Activated T-helper 9 cell treated with anti-CD3 and anti-CD28 coated beads, Interleukin-2, amount 50 U/mL, for 16 hours (primary cell): ENCODE data around the gene TEX261.
"Not testable (repeated sequence)": the region's sequence is repeated elsewhere in the genome, so short reads cannot be mapped to it uniquely, and the experiment has no call there.

Experiments used
- DNase-seq: peaks from one replicate; pipeline ENCODE4 v3.0.0-alpha.2; 2020; ENCODE audit warnings: low read depth

The TEX261 gene

DNA sequence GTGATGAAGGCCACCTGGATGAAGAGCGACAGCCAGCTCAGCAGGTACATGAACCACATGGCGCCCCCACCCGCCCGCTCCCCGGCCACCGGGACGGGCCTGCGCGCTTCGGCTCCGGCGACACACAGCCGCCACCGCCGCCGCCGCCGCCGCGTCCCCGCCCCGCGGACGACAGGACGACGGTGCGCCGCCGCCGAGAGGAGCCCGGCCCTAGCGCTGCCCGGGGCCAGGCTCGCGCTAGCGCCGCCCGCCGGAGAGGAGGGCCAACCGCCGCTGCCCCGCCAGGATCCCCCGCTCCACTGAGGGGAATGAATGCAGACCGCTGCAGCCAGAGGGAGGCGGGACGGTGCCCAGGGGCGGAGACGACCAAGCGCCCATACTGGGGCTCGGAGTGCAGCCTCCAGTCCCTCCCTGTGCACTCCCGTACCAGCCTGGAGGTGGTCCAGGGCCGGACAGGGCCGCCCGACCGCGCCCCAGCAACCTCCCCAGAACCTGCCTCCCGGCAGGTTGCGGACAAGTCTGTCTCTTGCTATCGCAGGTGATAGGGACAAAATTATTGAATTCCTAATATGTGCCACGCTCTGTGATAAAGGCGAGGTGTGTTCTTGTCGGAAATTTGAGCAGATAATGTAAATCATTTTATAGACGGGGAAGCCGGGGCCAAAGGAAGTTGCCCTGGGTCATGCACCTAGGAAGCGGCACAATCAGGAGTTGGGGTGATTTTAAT lies at the start of gene TEX261:
TSS of gene TEX261 (minus strand) at position 175 of the 727 bp plus-strand sequence. CDS start at position 59, 116 bp downstream.
- peak; percentile 88 for DNase-seq

DNA sequence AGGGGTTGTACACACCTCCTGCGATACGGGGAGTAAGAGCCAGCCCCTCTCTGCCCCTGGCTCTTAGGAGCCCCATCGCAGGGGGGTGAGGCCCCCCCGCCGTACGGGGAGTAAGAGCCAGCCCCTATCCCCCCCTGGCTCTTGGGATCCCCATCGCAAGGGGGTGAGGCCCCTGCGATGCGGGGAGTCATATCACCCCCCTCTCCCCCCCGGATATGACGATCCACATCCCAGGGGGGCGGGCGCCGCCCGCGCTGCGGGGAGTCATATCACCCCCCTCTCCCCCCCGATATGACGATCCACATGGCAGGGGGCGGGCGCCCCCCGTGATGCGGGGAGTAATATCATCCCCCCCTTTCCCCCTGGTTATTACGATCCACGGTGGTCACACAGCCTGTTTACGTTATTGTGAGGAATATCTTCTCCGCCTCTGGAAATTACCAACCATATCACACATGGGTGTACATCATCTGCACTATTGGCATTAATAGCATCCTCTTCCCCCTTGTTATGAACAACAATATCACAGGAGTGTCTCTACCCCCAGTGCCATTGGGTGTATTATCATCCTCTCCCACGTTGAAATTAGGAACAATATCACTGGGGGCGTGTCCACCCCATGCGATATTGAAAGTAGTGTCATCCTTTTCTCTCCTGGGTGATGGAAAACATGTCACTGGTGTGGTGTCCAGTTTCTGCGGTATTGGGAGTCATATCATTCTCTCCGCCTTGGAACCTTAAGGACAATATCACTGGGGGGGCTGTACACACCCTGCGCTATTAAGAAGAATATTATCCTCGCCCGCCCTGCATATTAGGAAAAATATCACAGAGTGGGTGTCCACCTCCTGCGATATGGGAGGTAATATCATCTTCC lies 49.1 kb upstream of the TEX261 start:
- DNase-seq, result no peak

DNA sequence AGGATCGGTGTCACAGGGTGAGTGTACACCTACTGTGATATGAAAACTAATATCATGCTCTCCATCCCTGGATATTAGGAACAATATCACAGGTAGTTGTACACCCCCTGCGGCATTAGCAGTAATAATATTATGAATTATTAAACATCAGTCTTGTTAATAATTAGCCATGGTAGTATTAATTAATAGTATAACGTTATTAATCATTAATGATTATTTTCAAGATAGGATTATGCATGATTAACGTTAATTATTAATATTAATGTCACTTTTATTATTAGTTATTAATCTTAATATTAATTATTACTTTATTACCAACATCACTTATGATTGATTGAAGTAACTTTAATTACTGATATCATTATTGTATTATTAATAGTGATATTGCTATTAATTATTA lies 47.6 kb upstream of the TEX261 start:
- no peak for DNase-seq

DNA sequence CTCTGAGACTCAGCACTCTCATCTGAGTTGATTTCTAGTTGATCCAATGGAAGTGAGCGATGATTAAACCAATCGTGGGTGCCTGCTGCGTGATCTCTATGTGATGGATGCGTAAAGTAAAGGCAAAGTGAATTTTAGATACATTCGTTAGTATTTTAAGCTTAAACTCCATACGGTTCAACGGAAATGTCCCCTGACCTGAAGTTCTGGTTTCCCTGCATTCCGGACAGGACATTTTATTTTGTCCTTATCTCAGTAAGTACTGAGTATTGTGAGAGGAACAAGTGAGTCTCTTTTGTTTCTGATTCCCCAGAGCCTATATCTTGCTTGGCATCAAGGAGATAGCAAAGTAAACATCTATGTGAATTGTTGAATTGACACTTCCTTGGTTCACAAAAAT lies 41.6 kb upstream of the TEX261 start:
- DNase-seq, result not testable (repeated sequence)

DNA sequence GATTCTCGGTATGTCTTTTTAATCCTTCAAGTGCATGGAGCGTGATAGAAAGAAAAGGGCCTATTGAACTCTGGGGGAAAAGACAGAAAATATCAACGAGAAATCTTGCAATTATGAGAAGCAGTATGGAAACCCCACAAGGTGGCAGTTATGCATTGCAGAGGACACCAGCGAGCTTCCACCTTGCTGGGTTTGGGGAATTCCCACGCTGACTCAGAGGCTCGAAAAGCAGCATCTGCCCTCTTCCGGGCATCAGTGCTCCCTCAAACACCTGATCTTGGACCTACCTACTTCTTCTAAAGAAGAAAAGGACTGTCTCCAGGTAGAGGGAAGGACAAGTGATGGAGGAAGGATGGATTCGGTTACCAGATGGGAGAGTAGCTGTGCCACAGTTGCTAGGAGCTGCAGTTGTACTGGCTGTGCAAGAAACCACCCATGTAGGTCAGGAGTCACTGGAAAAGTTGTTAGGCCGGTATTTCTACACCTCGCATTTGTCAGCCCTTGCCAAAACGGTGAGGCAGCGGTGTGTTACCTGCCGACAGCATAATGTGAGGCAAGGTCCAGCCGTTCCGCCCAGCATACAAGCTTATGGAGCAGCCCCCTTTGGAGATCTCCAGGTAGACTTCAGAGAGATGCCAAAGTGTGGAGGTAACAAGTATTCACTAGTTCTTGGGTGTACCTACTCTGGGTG lies 29.0 kb upstream of the TEX261 start:
- DNase-seq, result peak; percentile 61

DNA sequence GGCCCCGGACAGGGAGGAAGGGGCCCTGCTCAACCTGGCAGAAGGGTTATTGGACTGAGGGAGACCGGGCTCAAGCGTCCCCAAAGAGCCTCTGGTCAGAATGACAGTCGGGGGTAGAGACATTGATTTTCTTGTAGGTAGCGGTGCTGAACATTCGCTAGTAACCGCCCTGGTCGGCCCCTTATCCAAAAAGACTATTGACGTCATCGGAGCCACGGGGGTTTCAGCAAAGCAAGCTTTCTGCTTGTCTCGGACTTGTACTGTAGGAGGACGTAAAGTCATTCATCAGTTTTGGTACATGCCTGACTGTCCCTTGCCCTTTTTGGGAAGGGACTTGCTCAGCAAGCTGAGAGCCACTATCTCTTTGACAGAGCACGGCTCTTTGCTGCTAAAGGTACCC lies 26.7 kb upstream of the TEX261 start:
- not testable (repeated sequence) for DNase-seq

DNA sequence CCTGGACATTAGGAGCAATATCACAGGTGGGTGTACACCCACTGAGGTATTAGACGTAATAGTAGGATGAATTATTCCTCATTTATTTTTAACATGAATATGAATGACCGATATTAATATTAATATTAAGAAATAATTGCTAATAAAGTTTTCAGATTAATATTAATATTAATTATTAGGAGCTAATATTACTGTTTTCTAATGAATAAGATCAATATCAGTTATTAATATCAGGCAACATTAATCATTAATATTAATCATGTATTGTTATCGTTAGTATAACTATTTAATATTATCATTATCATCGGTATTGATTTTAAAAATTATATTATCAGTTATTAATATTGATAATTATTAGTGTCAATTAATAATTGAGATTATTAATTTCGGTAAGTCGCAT lies 25.3 kb upstream of the TEX261 start:
- DNase-seq, result not testable (repeated sequence)

DNA sequence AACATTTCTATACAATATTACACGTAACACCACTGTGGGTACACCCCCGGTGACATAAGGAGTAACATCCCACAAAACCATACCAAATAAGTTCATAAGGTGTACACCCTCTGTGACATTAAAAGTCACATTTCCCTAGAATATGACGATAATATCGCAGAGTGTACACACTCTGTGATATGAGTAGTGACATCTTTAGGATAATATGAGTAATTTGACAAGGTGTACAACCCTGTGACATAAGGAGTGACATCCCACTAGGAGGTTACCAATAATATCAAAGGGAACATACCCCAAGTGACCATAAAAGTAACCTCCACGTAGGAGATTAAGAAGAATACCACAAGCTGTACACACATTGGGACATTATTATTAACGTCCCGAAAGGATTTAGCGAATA lies 24.0 kb upstream of the TEX261 start:
- DNase-seq, result no peak

DNA sequence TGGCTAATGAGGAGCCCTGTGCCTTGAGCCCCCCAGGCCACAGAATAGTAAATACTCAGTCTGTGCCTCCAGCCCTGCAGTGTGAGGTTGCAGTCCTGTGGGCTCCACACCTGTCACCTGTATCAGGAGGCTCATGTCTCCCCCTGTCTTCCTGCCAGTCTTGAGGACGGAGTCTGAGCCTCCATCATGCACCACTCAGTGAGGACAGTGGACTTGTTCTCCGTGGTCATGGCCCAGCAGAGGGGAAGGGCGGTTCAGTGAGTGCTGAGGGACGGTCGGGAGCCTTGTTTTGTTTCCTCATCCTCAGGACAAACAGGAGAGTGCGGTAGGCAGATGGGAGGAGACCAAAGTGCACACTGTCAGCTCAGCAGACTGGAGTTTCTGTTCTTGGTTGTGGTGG lies 17.1 kb upstream of the TEX261 start:
- DNase-seq, result not testable (repeated sequence)

DNA sequence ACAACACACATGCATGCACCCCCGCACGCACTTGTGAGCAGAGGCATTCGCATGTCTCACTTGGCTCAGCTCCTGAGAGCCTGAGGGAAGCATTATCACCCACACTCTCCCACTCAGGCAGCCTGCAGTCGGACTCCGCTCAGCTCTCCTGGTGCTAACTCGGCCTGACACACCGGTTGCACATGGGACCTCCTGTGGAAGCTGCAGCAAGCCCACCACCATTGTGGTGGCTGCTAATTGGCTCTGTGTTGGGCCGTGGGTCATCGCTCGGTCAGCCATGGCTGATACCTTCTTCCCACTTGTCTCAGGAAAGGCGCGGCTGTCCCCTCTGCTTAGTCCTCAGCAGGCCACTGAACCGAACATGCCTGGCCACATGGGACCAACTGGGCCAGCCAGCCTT lies 13.7 kb upstream of the TEX261 start:
- no peak for DNase-seq

DNA sequence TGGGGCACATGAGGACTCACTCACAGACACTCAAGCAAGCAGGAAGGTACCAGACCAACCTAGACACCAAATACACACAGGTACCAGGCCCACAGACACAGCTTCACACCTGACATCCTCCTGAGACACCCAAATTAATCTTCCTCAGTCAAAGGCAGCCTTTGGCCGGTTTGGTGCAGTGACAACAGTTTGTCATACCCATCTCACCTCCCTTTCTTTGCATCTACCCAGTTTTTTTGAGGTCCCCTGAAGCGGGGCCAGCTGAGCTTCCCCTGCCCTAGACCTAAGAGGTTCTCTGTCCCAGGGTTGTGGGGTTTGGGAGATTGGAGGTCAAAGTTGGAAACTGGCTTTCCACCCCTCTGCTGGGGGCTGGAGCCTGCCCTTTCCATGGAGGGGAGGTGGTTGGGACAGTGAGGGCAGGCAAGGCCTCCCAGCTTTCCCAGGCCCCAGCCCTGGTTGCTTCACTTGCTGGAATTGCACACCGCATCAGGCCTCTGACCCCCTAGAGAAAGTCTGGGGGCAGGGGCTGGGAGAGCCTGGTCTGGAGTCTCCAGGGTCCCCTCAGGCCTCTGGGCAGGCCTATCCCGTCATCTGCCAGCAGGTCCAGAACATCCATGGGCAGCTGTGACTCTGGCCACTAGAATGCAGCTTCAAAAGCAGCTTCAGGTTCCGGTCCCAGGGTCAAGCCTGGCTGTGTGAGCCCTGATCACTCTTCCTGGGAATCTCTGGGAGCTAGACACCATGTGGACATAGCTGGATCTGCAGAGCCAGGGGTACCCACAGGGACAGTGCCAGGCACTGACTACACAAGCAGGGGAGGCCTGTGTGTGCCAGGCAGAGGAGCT lies 12.5 kb upstream of the TEX261 start:
- DNase-seq, result no peak

DNA sequence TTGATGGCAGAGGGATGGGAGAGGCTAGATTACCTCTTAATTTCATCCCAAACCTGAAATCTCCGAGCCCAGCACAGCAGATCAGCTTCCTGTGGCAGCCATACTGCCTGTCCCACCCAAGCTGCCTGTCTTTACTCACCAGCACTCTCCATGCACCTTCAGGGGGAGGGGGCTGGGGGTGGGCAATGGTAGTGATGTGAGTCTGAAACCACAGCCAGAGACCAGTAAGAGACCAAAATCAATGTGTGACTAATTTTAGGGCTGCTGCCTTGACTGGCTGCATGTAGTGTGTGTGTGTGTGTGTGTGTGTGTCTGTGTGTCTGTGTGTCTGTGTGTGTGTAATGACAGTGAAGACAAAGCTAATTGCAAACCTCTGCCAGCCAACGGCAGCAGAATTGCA lies 11.7 kb upstream of the TEX261 start:
- DNase-seq, result no peak

DNA sequence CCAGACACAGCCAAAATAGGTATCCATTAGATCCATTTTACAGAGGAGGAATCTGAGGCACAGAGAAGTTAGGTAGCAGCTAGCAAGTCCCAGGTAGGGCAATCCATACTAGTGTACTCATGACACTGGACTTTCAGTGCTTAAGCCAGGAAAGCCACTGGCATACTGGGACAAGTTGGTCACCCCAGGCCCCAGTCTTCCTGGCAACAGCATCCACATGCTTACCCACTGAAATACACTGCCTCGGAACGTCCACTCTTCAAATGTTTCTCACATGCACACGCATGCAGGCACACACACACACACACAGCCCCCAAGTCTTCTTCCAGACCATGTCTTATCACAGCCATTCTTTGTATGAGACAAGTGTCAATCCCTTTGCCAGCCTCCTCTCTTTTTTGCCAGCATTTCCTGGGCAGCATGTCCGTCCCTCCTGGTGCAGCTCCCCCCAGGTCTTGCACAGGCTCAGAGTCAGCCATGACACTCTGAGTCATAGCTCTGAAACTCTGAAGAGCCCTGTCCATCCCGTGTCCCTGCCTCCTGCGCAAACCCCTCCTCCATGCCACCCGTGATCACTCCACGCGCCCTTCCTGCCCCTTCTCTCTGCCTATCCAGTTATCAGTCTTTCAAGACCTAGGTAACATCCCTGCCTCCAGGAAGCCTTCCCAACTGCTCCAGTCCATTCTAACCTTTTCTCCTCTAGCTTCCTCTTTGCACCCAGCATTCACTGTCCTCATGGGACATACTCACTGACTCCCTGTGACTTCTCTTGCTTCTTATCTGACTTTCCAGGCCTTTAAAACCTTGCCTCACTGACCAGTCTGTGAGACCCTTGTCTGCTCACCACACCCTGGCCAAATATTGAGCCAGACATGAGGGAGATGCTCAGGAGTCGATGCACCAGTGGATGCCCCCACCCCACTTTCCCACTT lies 10.9 kb upstream of the TEX261 start:
- DNase-seq, result no peak

DNA sequence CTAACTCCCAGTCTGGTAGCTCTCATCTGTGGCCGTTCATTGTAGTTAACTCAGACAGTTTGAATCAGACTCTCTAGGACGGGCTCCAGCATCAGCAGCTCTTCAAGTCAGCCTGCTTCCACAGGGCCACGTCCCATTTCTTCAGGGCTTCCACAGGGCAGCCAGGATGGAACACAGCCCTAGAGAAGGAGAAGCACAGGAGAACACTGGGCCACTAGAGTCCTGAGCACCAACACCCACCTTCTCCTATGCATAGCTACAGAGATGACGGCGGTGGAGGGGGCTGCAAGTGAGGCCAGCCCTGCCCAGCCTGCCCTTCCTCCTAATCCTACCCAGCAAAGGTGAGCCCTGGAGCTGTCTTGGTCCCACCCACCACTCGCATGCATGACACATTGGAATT lies 10.2 kb upstream of the TEX261 start:
- DNase-seq, result no peak

DNA sequence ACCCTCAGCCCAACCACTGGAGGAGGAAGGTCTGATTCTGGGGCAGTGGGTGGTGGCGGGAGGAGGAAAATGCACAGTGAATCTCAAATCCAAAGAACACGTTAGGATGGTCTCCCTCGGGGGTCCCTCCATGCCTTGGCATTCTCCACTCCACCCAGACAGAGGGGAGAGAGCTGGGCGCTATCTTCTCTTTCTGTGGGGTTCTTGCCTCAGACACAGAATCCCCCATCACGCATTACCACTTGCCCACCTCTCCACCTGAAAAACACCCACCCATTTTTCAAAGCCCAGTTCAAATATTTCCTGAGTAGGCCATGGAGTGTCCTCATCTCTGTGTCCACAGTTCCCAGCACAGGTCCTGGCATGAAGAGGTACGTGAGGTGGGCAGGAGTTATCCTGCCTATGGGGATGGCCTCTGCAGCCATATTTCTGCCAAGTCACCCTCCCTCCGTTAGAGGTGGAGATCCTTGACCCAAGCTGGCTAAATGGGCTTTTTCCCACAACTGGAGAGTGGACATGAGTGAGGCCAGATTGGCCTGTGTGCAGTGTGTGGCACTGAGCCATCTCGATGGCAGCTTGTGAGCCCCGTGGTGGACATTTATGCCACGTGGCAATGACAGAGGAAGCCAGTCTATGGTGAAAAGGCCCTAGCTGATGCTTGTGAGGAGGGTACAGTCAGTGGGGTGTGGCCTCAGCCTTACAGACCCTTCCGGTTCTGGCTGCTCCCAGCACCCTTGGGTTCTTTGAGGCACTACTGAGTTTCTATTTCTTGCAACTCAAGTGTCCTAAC lies 9.5 kb upstream of the TEX261 start:
- DNase-seq, result no peak

DNA sequence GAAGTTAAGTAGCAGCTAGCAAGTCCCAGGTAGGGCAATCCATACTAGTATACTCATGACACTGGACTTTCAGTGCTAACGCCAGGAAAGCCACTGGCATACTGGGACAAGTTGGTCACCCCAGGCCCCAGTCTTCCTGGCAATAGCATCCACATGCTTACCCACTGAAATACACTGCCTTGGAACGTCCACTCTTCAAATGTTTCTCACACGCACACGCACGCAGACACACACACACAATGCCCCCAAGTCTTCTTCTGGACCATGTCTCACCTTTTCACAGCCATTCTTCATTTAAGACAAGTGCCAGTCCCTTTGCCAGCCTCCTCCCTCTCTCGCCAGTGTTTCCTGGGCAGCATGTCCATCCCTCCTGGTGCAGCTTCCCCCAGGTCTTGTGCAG lies 8.7 kb upstream of the TEX261 start:
- DNase-seq, result no peak

DNA sequence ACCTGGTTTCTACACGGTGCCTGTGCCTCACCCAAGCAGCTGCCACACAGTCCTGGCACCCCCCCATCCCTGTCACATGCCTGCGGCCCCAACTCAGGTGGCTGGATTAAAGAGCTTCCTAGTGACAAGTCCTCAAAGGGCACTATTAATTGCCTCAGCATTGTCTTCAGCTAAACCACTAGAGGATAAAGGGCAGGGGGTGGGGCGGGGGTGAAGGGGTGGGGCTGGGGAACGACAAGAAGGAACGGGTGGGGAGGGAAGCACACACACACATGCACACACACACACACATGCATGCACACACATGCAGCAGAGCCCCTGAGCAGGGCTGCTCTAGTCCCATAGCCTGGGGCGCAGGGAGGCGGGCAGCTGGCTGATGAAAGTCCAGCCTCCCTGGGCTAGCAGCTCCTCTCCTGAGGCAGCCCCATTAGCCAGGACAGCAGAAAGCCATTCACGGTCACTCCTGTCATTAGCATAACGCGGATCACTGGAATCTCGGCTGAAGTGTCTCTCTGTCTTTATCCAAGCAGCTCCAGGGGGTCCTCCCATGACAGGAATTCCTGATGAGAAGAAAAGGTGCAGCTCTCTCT lies 7.4 kb upstream of the TEX261 start:
- no peak for DNase-seq

DNA sequence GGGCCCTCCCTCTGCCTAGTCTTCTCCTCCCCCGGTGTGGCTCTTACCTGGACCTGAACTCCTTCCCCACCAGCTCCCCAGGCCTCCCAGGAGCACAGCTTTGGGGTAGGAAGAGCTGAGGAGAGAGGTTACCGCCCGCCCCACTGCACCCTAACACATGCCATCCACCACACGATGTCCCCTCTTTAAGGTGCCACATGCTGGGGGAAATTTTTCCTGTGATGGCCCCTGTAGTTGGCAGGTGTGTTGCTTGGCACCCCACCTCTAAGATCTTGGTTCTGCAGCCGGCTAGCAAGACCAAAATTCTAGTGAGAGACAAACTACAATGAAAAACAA lies 6.9 kb upstream of the TEX261 start:
- no peak for DNase-seq

DNA sequence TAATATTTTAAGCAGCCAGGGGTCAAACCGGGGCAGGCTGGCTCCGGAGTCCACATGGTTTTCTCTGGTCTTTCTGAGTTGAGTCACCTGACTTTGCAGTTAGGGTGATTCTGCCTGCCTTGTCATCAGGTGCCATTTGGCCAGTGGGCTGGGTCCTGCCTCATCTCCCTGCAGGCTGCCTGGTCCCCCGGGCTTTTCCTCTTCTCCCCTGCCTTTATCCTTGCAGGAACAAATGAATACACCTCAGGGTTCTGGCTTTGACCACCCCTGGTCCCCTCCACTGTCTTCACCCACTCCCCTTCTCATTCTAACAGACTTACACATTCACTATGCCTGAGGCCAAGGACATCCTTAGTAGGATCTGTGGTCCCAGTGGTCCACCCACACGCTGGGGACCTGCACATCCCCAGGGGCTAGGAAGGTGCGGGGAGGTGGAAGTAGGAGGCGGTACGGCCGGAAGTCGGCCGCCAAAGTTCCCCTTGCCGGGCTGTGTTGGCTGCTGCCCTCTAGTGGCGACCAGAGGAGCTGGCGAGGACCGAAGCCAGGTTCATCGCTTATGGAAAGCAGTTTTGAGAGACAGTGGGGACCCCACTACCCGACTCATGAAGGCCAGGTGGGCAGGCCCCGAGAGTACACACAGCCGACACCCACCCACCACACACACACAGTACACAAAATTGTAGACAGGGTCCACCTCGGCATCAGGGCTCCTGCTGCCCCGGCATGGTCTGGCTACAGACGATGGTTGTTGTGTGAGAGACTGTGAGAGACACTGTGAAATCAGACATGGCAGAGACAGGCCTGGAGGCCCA lies 6.3 kb upstream of the TEX261 start:
- peak; percentile 64 for DNase-seq
